GM12873 (cell line): ENCODE measurements around the gene HLA-F.

Experiments
- CTCF ChIP-seq: IDR thresholded peaks from 2 replicates; pipeline ENCODE4 v1.5.1; 2012; ENCODE audit warnings: low read depth, mild to moderate bottlenecking, moderate library complexity, low read length, control low read depth; ENCODE audit not compliant: insufficient read depth; ENCODE audit errors: missing control alignments

Gene HLA-F

GRCh38 chr6:29757701-29758293 lies 34.6 kb downstream of the HLA-F start:
- no peak for TF ChIP-seq CTCF

GRCh38 chr6:29758761-29759160 lies 35.5 kb downstream of the HLA-F start:
- no peak for TF ChIP-seq CTCF

- TF ChIP-seq CTCF, result no peak
Measured at GRCh38 chr6:29759457-29759856, 36.2 kb downstream of the HLA-F start.

- TF ChIP-seq CTCF, result no peak
Measured at GRCh38 chr6:29760328-29760727, 37.1 kb downstream of the HLA-F start.

GRCh38 chr6:29762051-29762450 lies 38.8 kb downstream of the HLA-F start:
- TF ChIP-seq CTCF, result no peak

GRCh38 chr6:29762781-29763214 lies 39.6 kb downstream of the HLA-F start:
- no peak for TF ChIP-seq CTCF

- TF ChIP-seq CTCF, result no peak
Measured at GRCh38 chr6:29763491-29764289, 40.5 kb downstream of the HLA-F start.
